Cardiac muscle cell (in vitro differentiated cells and primary cell): ENCODE measurements around the gene NRAP. TPM values are rescaled to one million over a fixed set of nuclear protein-coding genes. Genes with fewer than 3 reads are reported as not detected.

Experiments used
- DNase-seq, 2 donors: peaks; one replicate each; pipeline versions ENCODE4 v3.0.0 to v3.0.0-alpha.2; 2010 to 2017; ENCODE audit warnings: low read depth in 1 of 2, low spot score in 1 of 2
- H3K27ac ChIP-seq: fragments of 200-600 bp; sonication (generic); 2 replicates; pipeline ENCODE4 v1.5.1; 2016
- H3K27me3 ChIP-seq: fragments of 200-600 bp; sonication (generic); 2 replicates; pipeline ENCODE4 v1.6.0; 2016; ENCODE audit warnings: control low read depth
- H3K36me3 ChIP-seq: fragments of 200-600 bp; sonication (generic); 2 replicates; pipeline ENCODE4 v1.5.1; 2016; ENCODE audit warnings: control low read depth
- H3K4me1 ChIP-seq: fragments of 200-600 bp; sonication (generic); 2 replicates; pipeline ENCODE4 v1.8.1; 2017; ENCODE audit warnings: low read depth, mild to moderate bottlenecking, mixed run types
- H3K4me3 ChIP-seq: fragments of 200-600 bp; sonication (generic); 2 replicates; pipeline ENCODE4 v1.5.1; 2016; ENCODE audit warnings: mild to moderate bottlenecking
- H3K9me3 ChIP-seq: fragments of 200-600 bp; sonication (generic); 2 replicates; pipeline ENCODE4 v1.5.1; 2017; ENCODE audit warnings: low read depth, mild to moderate bottlenecking, control low read depth
- polyA plus RNA-seq: library from polyadenylated mRNA; unstranded; fragments of >200 nt; fragmentation: Nextera tagmentation; extraction: Ambion mirVana; gene quantifications from 2 replicates; pipeline ENCODE4 v1.2.1, GENCODE V29; 2016
- total RNA-seq: library from RNA; depleted of rRNA; stranded (reverse); fragments of >200 nt; gene quantifications from 2 replicates; pipeline ENCODE4 v1.2.3, GENCODE V29; 2016
- TF ChIP-seq, protein P1 (sequence below): IDR thresholded peaks from 2 replicates; pipeline ENCODE4 v1.5.1; 2012; ENCODE audit warnings: low read depth, mild to moderate bottlenecking, low read length

NRAP gene
- total and polyA plus RNA-seq, 2 experiments from 2014 or later: 0.11 to 0.12 TPM

DNA sequence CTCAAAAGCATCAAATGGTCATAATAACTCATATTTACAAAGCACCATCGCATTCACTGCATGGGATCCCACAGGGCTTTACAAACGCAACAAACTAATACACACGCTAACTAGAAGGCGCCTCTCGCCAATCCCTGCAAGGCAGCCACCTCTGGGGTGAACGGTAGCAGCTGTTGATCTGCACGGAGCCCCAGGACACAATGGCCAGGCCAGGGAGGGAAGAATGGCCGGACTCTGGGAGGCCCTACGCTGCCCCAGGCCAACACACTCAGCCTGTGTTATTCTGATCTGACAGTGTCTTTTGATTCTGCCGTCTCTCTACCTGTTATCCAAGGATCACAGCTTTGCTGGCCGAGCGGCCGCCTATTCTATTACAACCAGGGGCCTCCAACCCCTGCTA lies 69.2 kb downstream of the NRAP start:
- TF ChIP-seq, protein P1, sequence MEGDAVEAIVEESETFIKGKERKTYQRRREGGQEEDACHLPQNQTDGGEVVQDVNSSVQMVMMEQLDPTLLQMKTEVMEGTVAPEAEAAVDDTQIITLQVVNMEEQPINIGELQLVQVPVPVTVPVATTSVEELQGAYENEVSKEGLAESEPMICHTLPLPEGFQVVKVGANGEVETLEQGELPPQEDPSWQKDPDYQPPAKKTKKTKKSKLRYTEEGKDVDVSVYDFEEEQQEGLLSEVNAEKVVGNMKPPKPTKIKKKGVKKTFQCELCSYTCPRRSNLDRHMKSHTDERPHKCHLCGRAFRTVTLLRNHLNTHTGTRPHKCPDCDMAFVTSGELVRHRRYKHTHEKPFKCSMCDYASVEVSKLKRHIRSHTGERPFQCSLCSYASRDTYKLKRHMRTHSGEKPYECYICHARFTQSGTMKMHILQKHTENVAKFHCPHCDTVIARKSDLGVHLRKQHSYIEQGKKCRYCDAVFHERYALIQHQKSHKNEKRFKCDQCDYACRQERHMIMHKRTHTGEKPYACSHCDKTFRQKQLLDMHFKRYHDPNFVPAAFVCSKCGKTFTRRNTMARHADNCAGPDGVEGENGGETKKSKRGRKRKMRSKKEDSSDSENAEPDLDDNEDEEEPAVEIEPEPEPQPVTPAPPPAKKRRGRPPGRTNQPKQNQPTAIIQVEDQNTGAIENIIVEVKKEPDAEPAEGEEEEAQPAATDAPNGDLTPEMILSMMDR: no peak
- no peaks in the 10 kb centered on the region for H3K36me3 ChIP-seq
- H3K4me3 ChIP-seq: no peak overlapping the region
- no peak overlapping the region for H3K27ac ChIP-seq
- H3K9me3 ChIP-seq: no peaks in the 10 kb centered on the region
- H3K4me1 ChIP-seq: no peaks in the 10 kb centered on the region
- peaks cover 10% of the 10 kb centered on the region for H3K27me3 ChIP-seq
- DNase-seq: no peak

GRCh38 chr10:113592380-113592779 lies 71.5 kb downstream of the NRAP start:
- H3K9me3 ChIP-seq: no peaks in the 10 kb centered on the region
- H3K27me3 ChIP-seq: peaks cover 7% of the 10 kb centered on the region
- DNase-seq: no peak
- no peak overlapping the region for H3K4me3 ChIP-seq
- no peaks in the 10 kb centered on the region for H3K4me1 ChIP-seq
- no peak overlapping the region for H3K27ac ChIP-seq
- TF ChIP-seq, protein P1: no peak
- H3K36me3 ChIP-seq: no peaks in the 10 kb centered on the region

GRCh38 chr10:113590581-113590980 lies 73.3 kb downstream of the NRAP start:
- TF ChIP-seq, protein P1: no peak
- H3K27ac ChIP-seq: no peak overlapping the region
- no peak overlapping the region for H3K4me3 ChIP-seq
- no peaks in the 10 kb centered on the region for H3K9me3 ChIP-seq
- no peaks in the 10 kb centered on the region for H3K36me3 ChIP-seq
- no peaks in the 10 kb centered on the region for H3K4me1 ChIP-seq
- H3K27me3 ChIP-seq: peaks cover 3% of the 10 kb centered on the region
- no peak for DNase-seq

GRCh38 chr10:113589201-113589770 lies 74.6 kb downstream of the NRAP start:
- H3K4me1 ChIP-seq: no peaks in the 10 kb centered on the region
- no peak overlapping the region for H3K27ac ChIP-seq
- no peak overlapping the region for H3K4me3 ChIP-seq
- H3K36me3 ChIP-seq: no peaks in the 10 kb centered on the region
- H3K9me3 ChIP-seq: no peaks in the 10 kb centered on the region
- H3K27me3 ChIP-seq: peaks cover 9% of the 10 kb centered on the region
- TF ChIP-seq, protein P1: no peak
- no peak for DNase-seq

- TF ChIP-seq, protein P1: no peak
- no peak for DNase-seq
- no peak overlapping the region for H3K27ac ChIP-seq
- H3K4me3 ChIP-seq: no peak overlapping the region
- no peaks in the 10 kb centered on the region for H3K4me1 ChIP-seq
- no peaks in the 10 kb centered on the region for H3K36me3 ChIP-seq
- no peaks in the 10 kb centered on the region for H3K9me3 ChIP-seq
- peaks cover 18% of the 10 kb centered on the region for H3K27me3 ChIP-seq
Observed at GRCh38 chr10:113585949-113586348, 77.9 kb downstream of the NRAP start.
